ENCODE data around the gene KLHL2. TPM values are rescaled to one million over a fixed set of nuclear protein-coding genes. Genes with fewer than 3 reads are reported as not detected.

Gene KLHL2
- total RNA-seq, 1 donor from 2014 or later = 31.4 TPM

GRCh38 chr4:165360985-165361670, 153.8 kb downstream of the KLHL2 start:
- no peak for DNase-seq (ENCODE audit: low read depth)

- no peak for DNase-seq (ENCODE audit: low read depth)
These were observed 154.4 kb downstream of the KLHL2 start for GRCh38 chr4:165361810-165362209.

GRCh38 chr4:165364452-165365080, 157.2 kb downstream of the KLHL2 start:
- DNase-seq (ENCODE audit: low read depth) = no peak

- no peak for DNase-seq (ENCODE audit: low read depth)
These were observed 159.7 kb downstream of the KLHL2 start for GRCh38 chr4:165367040-165367439.

GRCh38 chr4:165368114-165368513, 160.8 kb downstream of the KLHL2 start:
- no peak for DNase-seq (ENCODE audit: low read depth)

- no peak for DNase-seq (ENCODE audit: low read depth)
These were observed 161.2 kb downstream of the KLHL2 start for GRCh38 chr4:165368567-165368966.

- DNase-seq (ENCODE audit: low read depth) = no peak
These were observed 162.2 kb downstream of the KLHL2 start for GRCh38 chr4:165369522-165369921.

GRCh38 chr4:165370530-165370929, 163.2 kb downstream of the KLHL2 start:
- DNase-seq (ENCODE audit: low read depth) = no peak

Other genes with a start within 250 kb of the KLHL2 start
- not detected in 2 replicates for gene TRIM61, start 229.9 kb upstream of the KLHL2 start, total RNA-seq
- not detected in 2 replicates for gene TRIM60, start 175.6 kb upstream of the KLHL2 start, total RNA-seq
- gene TRIM75, start 153.7 kb upstream of the KLHL2 start, total RNA-seq = not detected in 2 replicates
- 20.8 and 21.1 TPM in 2 replicates for gene TMEM192, start 94.7 kb upstream of the KLHL2 start, total RNA-seq
- 216 and 354 TPM in 2 replicates for gene MSMO1, start 120.1 kb downstream of the KLHL2 start, total RNA-seq
- 3.2 and 5.3 TPM in 2 replicates for gene CPE, start 171.4 kb downstream of the KLHL2 start, total RNA-seq